GM06990 (cell line): ENCODE measurements around the gene ZNF335.
A peak's percentile ranks its signal among the peaks of the same experiment; 100 is the strongest.

Experiments used
- DNase-seq: peaks from one replicate; pipeline ENCODE4 v3.0.0-alpha.2; 2011; ENCODE audit not compliant: insufficient read length; ENCODE audit errors: extremely low read depth
- H3K27me3 ChIP-seq: replicated peaks from 2 replicates; pipeline ENCODE4 v1.6.0; 2011; ENCODE audit warnings: low read length; ENCODE audit not compliant: control insufficient read depth, insufficient read depth
- H3K36me3 ChIP-seq: 2 replicates; pipeline ENCODE4 v1.5.1; 2011; ENCODE audit warnings: low read length; ENCODE audit not compliant: control insufficient read depth, insufficient read depth
- H3K4me3 ChIP-seq: replicated peaks from 2 replicates; pipeline ENCODE4 v1.5.1; 2011; ENCODE audit warnings: low read depth, mild to moderate bottlenecking, control low read depth, low read length
- TF ChIP-seq, protein P1 (sequence below): IDR thresholded peaks from 2 replicates; pipeline ENCODE4 v1.5.1; 2011; ENCODE audit warnings: low read length, control low read depth, mild to moderate bottlenecking, inconsistent platforms; ENCODE audit not compliant: insufficient read depth, poor library complexity, severe bottlenecking

Gene ZNF335

DNA sequence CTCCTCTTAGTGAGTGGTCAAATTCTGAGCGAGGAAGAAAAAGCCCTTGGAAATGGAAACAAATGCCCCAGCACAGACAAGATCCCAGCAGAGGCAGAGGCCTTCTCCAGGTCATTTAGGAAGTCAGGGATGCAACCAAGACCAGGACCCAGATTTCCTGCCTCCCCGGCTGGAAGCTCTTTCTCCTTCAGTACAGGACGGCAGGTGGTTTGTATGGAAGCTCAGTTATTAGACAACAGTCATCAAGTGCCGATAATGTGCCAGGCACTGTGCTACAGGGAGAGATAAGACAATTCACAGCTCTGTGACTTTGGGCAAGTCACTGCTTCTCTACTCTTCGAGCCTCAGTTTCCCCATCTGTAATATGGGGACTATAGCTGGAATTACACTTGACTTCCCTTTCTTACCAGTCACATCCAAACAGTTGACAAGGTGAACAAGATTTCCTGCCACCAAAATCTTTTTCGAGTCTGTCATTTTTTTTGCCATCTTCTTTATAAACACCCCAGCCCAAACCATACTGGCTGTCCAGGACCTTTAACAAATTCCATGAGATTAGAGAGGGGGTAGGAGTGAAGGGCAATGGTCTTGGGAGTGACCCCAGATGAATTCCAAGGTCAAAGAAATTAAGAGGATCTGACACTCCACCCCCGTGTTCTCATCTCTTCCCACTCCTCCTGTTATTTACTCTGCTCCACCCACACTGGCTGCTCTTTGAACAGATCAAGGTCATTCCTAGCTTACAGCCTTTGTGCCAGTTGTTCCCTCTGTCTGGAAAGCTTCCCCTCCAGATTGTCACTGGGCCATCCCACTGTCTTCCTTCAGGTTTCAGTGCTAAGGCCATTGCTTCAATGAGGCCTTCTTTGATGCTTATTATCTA, 42.8 kb upstream of the ZNF335 start:
- no peak overlapping the region for H3K4me3 ChIP-seq
- TF ChIP-seq, protein P1, sequence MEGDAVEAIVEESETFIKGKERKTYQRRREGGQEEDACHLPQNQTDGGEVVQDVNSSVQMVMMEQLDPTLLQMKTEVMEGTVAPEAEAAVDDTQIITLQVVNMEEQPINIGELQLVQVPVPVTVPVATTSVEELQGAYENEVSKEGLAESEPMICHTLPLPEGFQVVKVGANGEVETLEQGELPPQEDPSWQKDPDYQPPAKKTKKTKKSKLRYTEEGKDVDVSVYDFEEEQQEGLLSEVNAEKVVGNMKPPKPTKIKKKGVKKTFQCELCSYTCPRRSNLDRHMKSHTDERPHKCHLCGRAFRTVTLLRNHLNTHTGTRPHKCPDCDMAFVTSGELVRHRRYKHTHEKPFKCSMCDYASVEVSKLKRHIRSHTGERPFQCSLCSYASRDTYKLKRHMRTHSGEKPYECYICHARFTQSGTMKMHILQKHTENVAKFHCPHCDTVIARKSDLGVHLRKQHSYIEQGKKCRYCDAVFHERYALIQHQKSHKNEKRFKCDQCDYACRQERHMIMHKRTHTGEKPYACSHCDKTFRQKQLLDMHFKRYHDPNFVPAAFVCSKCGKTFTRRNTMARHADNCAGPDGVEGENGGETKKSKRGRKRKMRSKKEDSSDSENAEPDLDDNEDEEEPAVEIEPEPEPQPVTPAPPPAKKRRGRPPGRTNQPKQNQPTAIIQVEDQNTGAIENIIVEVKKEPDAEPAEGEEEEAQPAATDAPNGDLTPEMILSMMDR, result no peak
- no peak for DNase-seq
- H3K27me3 ChIP-seq, result no peaks in the 10 kb centered on the region; the same call in 1 of the 2 replicates
- H3K36me3 ChIP-seq, result no peaks in the 10 kb centered on the region

DNA sequence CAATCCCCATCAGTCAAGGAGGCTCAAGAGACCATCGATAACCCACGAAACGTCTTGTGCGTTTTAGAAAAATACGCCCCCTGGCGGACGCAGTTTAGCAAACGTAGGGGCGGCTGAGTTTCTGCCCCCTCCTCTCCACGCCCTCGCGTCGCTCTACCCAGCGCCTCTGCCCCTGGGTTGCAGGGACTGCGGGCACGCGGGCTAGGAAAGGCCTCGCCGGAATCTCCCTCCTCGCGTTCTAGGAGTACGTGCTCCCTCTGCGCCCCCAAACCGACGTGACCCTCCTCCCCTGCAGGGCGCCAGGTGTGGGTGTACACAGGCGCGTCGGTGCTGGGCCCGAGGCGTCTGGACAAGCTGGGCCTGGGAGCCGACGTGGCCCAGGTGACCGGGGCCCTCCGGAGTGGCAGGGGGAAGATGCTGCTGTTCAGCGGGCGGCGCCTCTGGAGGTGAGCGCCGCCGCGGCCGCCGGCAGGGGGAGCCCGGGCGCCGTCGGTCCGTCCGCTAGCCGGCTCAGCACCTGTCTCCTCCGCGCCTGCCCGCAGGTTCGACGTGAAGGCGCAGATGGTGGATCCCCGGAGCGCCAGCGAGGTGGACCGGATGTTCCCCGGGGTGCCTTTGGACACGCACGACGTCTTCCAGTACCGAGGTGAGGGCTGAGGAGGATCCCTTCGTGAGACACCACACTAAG, 42.0 kb upstream of the ZNF335 start:
- no peaks in the 10 kb centered on the region; the same call in 1 of the 2 replicates for H3K27me3 ChIP-seq
- no peaks in the 10 kb centered on the region for H3K36me3 ChIP-seq
- TF ChIP-seq, protein P1, result peak; percentile 63
- peak; percentile 87 for DNase-seq
- no peak overlapping the region for H3K4me3 ChIP-seq

- H3K4me3 ChIP-seq, result no peak overlapping the region
- no peaks in the 10 kb centered on the region; the same call in 1 of the 2 replicates for H3K27me3 ChIP-seq
- TF ChIP-seq, protein P1, result no peak
- no peaks in the 10 kb centered on the region for H3K36me3 ChIP-seq
- no peak for DNase-seq
These were observed 41.4 kb upstream of the ZNF335 start for GRCh38 chr20:46013322-46013828.

GRCh38 chr20:46012921-46013320, 40.9 kb upstream of the ZNF335 start:
- TF ChIP-seq, protein P1, result no peak
- no peaks in the 10 kb centered on the region for H3K36me3 ChIP-seq
- no peaks in the 10 kb centered on the region; the same call in 1 of the 2 replicates for H3K27me3 ChIP-seq
- no peak for DNase-seq
- no peak overlapping the region for H3K4me3 ChIP-seq

DNA sequence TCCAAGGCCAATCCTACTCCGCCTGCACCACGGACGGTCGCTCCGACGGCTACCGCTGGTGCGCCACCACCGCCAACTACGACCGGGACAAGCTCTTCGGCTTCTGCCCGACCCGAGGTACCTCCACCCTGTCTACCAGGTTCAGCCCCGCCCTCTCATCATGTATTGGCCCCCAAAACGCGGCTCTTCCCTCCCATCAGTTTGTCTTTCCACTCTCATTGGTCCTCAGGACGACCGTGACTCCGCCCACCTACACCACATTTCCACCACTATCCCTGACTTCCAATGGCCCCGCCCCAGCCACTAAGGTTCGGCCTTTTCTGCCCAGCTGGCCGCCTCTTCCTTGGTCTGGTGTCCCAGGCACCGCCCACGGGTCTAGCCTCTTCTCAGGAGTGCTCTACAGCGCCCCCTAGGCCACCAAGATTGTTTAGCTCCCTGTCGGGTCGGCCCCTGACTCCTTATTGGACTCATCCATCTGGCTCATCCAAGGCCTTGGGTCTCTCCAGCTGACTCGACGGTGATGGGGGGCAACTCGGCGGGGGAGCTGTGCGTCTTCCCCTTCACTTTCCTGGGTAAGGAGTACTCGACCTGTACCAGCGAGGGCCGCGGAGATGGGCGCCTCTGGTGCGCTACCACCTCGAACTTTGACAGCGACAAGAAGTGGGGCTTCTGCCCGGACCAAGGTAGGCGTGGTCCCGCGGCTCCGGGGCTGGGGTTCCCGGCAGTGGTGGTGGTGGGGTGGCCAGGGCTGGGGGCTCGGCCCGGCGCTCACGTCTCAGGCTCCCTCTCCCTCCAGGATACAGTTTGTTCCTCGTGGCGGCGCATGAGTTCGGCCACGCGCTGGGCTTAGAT, 39.9 kb upstream of the ZNF335 start:
- TF ChIP-seq, protein P1, result peak; percentile 46
- peak; percentile 35 for DNase-seq
- Histone ChIP-seq H3K27me3 (no peaks in the 10 kb centered on the region; the same call in 1 of the 2 replicates), H3K36me3 (no peaks in the 10 kb centered on the region), H3K4me3 (no peak overlapping the region)
